H1 (cell line): Measurements from ENCODE around the gene IAH1. TPM values are rescaled to one million over a fixed set of nuclear protein-coding genes. Genes with fewer than 3 reads are reported as not detected.

Source experiments
- CBX5 ChIP-seq: fragments of 300-800, 300-1000 bp; sonication (generic); IDR thresholded peaks from 2 replicates; pipeline ENCODE4 v1.7.1; 2016; ENCODE audit warnings: antibody characterized with exemption, low read length, low read depth
- CBX8 ChIP-seq: fragments of 300-800, 300-1000 bp; sonication (generic); IDR thresholded peaks from 2 replicates; pipeline ENCODE4 v1.7.1; 2016; ENCODE audit warnings: low read depth, low read length, borderline replicate concordance
- GTF2F1 ChIP-seq: IDR thresholded peaks from 2 replicates; pipeline ENCODE4 v1.6.1; 2012; ENCODE audit warnings: low read depth, low read length, improper control_type of control experiment, borderline replicate concordance
- POLR2A ChIP-seq, 2 experiments: IDR thresholded peaks; 1 replicate in 1 of 2; 2 replicates in 1 of 2; pipeline ENCODE4 v1.6.1; 2011; ENCODE audit warnings: low read depth in 2 of 2, low read length in 2 of 2, mild to moderate bottlenecking in 2 of 2; ENCODE audit errors: control extremely low read depth in 1 of 2
- POLR2AphosphoS5 ChIP-seq: IDR thresholded peaks from 2 replicates; pipeline ENCODE4 v1.6.1; 2011; ENCODE audit warnings: low read depth, low read length
- RNF2 ChIP-seq: fragments of 200-900, 300-1000 bp; sonication (generic); IDR thresholded peaks from 2 replicates; pipeline ENCODE4 v1.7.1; 2016; ENCODE audit warnings: borderline replicate concordance, low read depth, mild to moderate bottlenecking, antibody characterized with exemption, low read length; ENCODE audit not compliant: poor library complexity, severe bottlenecking; ENCODE audit errors: missing control alignments
- SAP30 ChIP-seq: fragments of 300-600 bp; sonication (generic); IDR thresholded peaks from 2 replicates; pipeline ENCODE4 v1.7.1; 2012; ENCODE audit warnings: low read length, moderate library complexity, mild to moderate bottlenecking, inconsistent platforms; ENCODE audit not compliant: insufficient read depth, insufficient replicate concordance
- SP4 ChIP-seq: IDR thresholded peaks from 2 replicates; pipeline ENCODE4 v1.6.1; 2012; ENCODE audit warnings: low read length, inconsistent platforms
- polyA plus RNA-seq, 7 experiments: library from polyadenylated mRNA; depleted of rRNA in 3 of 7; stranded (reverse) in 5 of 7; unstranded in 2 of 7; fragments of >200 nt in 5 of 7; fragments of 200-250 nt in 2 of 7; gene quantifications; 1 replicate in 5 of 7; 2 replicates in 1 of 7; 4 replicates in 1 of 7; pipeline versions ENCODE4 v1.2.1 to v1.2.3, GENCODE V29; 2011 to 2013; ENCODE audit warnings: missing spikeins in 2 of 7, mixed read lengths in 2 of 7
- total RNA-seq: library from RNA; stranded (reverse); fragmentation: NEBNext Ultra II Directional; extraction: Animal tissue kit (Norgen Biotek cat#: 25700); gene quantifications from 2 replicates; pipeline ENCODE4 v1.2.1, GENCODE V29; 2021

The IAH1 gene
- total and polyA plus RNA-seq, 2 of the 8 experiments (the other 6 are each of a cell fraction or from before 2014, with no cell fraction given): 15.1 to 21.5 TPM

- no peak for TF ChIP-seq POLR2AphosphoS5
- no peak for TF ChIP-seq CBX5
- TF ChIP-seq RNF2: no peak
- no peak for TF ChIP-seq POLR2A (IDR thresholded peaks at IDR 0.05; ENCODE audit: control extremely low read depth in 1 of 2, low read depth in 2 of 2, low read length in 2 of 2)
- no peak for TF ChIP-seq SP4
- no peak for TF ChIP-seq SAP30
- no peak for TF ChIP-seq GTF2F1
- TF ChIP-seq CBX8: no peak
These were observed at the start of gene IAH1 (continued) for GRCh38 chr2:9474361-9475057.
